GM21528 (cell line): ENCODE measurements around the gene WWOX.

Experiments
- ATAC-seq: cut with Tn5 transposase; IDR thresholded peaks from one replicate; pipeline ENCODE4 v1.9.1; 2021; ENCODE audit warnings: mild to moderate bottlenecking, moderate library complexity; ENCODE audit not compliant: unreplicated experiment, low FRiP score

The WWOX gene

GRCh38 chr16:79079656-79080420 is 980.4 kb downstream of the WWOX start:
- no peak for ATAC-seq

GRCh38 chr16:79081297-79082066 is 982.0 kb downstream of the WWOX start:
- no peak for ATAC-seq

- no peak for ATAC-seq
These were observed 983.5 kb downstream of the WWOX start for GRCh38 chr16:79082970-79083369.

- no peak for ATAC-seq
These were observed 984.2 kb downstream of the WWOX start for GRCh38 chr16:79083508-79084299.

GRCh38 chr16:79088971-79089370 is 989.5 kb downstream of the WWOX start:
- no peak for ATAC-seq

- peak; percentile 73 for ATAC-seq
These were observed 990.4 kb downstream of the WWOX start for GRCh38 chr16:79089735-79090284.

- ATAC-seq, result no peak
These were observed 991.5 kb downstream of the WWOX start for GRCh38 chr16:79090966-79091365.

GRCh38 chr16:79092846-79093245 is 993.4 kb downstream of the WWOX start:
- no peak for ATAC-seq

GRCh38 chr16:79093554-79093967 is 994.1 kb downstream of the WWOX start:
- ATAC-seq, result no peak

GRCh38 chr16:79096246-79096645 is 996.8 kb downstream of the WWOX start:
- no peak for ATAC-seq

GRCh38 chr16:79097166-79097565 is 997.7 kb downstream of the WWOX start:
- no peak for ATAC-seq

GRCh38 chr16:79097771-79098170 is 998.3 kb downstream of the WWOX start:
- ATAC-seq, result no peak

GRCh38 chr16:79098907-79099306 is 999.5 kb downstream of the WWOX start:
- no peak for ATAC-seq

- ATAC-seq, result no peak
These were observed 1000.3 kb downstream of the WWOX start for GRCh38 chr16:79099716-79100115.

- no peak for ATAC-seq
These were observed 1001.0 kb downstream of the WWOX start for GRCh38 chr16:79100447-79100846.

GRCh38 chr16:79101491-79101890 is 1002.0 kb downstream of the WWOX start:
- ATAC-seq, result no peak

GRCh38 chr16:79104567-79104966 is 1005.1 kb downstream of the WWOX start:
- no peak for ATAC-seq

- ATAC-seq, result no peak
These were observed 1007.8 kb downstream of the WWOX start for GRCh38 chr16:79107301-79107700.

GRCh38 chr16:79109771-79110170 is 1010.3 kb downstream of the WWOX start:
- no peak for ATAC-seq

GRCh38 chr16:79110242-79110641 is 1010.8 kb downstream of the WWOX start:
- no peak for ATAC-seq

GRCh38 chr16:79110953-79111352 is 1011.5 kb downstream of the WWOX start:
- ATAC-seq, result no peak
